GM19395 (cell line): Measurements from ENCODE around the gene SKAP1.
"Not testable (repeated sequence)": the region's sequence is repeated elsewhere in the genome, so short reads cannot be mapped to it uniquely, and the experiment has no call there.

Experiments
- ATAC-seq: cut with Tn5 transposase; IDR thresholded peaks from one replicate; pipeline ENCODE4 v1.9.1; 2021; ENCODE audit warnings: mild to moderate bottlenecking, moderate library complexity; ENCODE audit not compliant: unreplicated experiment

SKAP1 gene

DNA sequence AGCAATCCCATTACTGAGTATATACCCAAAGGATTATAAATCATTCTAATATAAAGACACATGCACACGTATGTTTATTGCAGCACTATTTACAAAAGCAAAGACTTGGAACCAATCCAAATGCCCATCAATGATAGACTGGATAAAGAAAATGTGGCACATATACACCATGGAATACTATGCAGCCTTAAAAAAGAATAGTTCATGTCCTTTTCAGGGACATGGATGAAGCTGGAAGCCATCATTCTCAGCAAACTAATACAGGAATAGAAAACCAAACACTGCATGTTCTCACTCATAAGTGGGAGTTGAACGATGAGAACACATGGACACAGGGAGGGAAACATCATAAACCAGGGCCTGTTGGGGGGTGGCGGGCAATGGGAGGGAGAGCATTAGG, 19.3 kb upstream of the SKAP1 start:
- not testable (repeated sequence) for ATAC-seq

DNA sequence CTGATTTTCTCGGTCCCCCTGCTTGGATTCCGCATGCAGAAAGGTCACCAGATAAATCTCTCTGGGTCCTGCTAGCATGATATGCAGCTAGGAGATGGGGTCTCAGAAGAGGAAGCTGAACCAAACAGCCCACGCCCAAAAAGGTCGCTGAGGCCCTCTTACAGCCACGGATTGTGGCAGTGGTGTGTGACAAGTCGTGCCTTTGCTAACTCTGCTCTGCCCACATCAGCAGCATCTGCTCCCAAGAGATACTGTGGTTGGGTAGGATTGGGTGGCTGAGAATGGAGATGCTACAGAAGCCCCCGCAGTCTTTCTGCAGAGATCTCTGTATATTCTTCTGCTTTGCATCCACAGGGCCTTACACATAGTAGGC, 15.2 kb upstream of the SKAP1 start:
- ATAC-seq, result no peak

DNA sequence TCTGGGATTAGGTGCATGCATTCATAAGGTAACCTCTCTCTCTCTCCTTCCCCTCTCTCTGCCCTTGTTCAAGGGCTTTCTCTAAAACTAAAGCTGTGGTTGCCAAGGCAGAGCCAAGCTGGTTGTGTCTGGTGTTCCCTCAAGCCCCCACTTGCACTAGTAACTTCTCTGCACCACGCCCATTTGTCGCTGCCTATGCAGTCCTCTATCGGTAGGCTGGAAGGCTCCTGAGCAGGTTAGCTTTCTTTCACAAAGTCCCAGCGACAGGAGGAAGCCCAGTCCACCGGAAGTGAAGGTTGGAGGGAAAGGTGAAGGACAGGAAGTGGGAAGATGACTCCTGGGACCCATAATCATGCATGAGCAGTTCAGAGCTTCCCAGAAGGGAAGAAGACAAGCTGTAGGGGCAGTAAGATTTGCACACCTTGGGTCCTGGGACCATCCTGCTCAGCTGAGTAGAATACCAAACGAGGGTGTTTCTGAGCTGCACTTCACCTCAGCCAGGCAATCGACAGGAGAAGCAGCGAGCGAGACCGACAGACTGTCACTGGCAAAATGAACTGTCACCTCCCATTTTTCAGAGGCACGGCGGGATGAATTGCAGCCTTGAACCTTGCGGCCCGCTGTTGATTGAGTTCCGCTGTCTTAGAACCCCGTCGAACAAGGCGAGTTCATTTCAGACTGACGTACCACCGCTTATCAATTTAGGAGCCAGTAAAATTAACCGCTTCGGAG, 14.7 kb upstream of the SKAP1 start:
- no peak for ATAC-seq

DNA sequence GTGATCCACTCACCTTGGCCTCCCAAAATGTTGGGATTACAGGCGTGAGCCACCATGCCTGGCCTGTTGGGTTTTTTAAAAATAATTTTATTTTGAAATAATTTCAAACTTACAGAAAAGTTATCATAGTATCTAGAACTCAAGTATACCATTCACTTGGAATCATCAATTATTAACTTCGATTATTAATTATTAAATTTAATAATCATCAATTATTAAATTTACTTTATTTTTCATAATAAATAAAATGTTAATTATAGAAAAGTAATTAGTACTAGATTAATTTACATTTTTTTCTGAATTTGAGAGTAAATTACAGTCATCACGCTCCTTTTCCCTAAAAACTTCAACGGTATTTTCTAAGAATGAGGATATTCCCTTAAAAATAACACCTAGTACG, 13.7 kb upstream of the SKAP1 start:
- no peak for ATAC-seq

DNA sequence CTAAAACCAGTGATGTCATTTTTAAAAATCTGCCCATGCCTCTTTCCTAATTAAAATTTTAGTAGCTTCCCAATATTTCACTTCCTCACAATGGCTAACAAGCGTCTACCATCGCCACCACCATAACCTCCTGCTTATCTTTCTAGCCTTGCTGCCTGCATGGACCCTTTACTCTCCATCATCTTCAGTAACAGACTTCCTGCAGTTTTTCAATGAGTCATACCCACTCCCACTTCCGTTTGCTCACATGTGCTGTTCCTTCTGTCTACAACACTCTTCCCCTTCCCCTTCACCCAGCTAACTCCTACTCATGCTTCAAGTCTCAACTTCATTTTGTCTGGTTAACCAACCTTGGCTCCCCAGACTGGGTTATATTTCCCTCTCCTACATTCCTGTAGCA, 12.8 kb upstream of the SKAP1 start:
- no peak for ATAC-seq

DNA sequence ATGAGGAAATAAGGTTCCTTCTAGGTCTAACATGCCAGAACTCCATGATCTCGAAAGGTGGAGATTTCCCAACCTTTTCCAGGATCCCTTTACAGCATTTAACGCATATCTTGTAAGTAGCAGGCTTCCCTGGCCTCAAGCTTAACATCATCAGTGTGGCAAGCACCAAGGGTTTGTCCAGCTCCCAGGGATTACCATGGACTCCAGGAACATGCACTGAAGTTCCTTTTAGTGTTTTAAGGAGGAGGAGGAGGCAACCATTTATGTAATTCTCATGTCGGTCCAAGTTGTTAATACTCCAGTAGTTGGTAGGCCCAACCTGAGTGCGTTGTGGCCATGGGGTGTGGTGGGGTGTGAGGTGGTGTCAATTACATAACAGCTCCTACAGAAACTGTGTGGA, 11.8 kb upstream of the SKAP1 start:
- no peak for ATAC-seq

DNA sequence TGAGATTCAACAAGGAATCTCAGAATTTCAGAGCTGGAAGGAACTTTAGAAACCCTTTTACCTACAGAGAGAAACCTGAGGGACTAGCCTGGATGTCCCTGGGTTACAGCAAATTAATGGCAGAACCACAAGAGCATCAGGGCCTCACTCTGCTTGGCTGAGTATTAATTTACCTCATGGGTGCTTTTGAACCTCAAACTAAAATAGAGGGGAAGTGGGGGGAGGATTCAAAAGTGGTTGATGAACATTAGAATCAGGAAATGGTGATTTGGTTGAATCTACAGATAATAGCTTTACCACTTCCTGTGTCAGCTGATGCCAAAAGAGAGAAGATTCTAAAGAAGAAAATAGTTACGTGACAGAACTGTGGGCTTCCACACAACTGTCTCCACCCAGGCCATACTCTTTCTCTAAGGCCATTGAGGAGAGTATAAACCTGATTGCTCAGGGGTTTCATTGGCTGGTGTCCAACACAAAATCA, 11.3 kb upstream of the SKAP1 start:
- peak; percentile 65 for ATAC-seq

DNA sequence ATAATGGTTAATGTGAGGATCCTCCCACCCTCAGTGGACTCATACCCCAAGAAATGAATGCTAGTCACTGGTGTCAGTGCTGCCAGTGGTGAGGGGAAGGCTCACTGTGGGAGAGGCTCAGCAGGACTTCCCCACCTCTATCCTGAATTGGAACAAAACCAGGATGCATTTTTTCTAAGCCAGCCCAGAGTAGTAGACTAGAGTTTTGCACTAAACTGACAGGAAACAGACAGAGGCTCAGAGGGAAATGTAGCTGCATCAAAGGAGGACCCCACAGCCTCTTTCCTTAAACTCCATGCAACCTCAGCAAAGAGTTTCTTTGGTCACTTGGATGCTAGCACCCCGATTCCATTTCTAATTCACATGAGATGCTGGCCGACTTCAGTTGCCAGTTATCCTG, 10.7 kb upstream of the SKAP1 start:
- ATAC-seq, result no peak

DNA sequence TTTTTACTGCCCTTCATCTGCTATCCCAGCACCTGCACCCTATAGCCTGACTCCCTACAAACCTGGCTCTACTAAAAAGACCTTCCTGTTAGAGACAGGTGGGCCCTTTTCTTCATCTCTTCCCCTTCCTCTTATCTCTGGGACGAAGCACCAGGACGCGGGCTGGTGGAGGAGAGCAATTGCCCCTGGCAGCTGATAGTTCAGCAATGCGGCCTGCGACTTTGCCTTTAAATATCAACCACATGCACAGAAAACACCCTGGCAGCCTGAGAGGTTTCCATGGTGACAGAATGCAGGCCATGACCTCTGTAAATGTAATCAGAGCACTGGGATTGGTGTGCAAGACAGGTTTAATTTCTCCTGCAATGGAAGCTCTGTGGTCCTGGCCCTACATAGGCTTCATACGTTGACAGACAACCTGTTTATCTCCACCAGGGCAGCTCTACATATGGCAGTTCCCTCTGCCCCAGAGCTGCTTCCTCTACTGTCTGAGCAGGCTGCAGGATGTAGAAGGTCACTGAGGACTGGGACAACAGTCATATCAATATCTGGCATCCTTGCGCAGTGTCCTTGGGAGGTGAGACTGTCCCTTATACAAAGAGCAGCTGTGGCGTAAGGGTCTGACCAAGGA, 10.0 kb upstream of the SKAP1 start:
- no peak for ATAC-seq

DNA sequence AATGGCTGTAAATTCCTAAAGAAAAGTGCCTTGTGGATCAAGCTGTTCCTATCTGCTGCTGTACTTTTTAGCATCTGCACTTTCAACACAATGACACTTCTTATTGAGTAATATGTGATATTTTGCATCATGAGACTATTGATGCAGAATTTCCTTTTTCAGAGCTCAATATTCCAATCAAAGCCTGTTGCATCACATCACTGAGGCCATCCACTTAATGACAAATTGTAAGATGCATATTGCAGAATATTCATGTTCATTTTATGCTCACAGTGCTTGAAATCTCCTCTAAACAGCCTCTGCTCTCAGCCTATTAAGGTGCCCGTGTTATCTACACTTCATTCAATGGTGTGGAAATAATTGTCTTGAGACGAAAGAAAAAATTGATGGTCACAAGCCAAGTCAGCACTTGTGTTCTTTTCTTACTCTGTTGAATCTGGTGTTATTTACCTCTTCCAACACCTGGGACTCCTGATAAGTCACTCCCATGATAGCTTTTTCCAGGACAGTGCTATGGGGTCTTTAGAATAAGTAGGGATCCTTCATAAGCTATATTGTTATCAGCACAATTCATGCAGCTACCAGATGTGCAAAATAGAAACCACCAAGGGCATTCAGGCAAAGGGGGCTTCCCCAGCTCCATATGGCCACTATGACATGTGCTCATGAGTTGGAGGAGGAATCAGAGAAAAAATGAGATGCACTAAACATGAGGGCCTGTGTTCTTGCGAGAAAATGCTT, 9.3 kb upstream of the SKAP1 start:
- no peak for ATAC-seq

DNA sequence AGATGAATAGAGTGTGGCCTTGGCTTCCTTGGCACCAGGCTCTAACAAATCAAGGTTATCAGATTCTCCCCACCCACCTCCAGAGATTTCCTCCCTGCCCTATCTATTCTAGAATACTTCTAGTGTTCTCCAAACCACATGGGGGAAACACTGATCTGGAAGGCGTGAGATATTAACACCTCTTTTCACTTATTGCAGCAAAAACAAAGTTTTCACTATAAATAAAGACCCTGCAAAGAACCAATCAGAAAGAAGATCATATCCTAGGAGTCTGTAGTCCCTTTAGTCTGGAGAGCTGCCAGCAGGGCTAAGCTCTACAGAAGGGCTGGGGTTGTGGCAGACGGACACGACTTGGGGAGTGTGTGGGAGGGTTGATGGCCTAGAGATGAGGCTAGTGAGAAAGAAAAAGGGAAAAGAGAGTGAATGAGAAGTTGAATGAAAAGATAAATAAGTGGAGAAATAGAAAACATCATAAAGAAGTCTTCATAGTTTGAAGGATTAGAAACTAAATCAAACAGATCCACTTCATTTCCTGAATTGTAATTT, 8.6 kb upstream of the SKAP1 start:
- no peak for ATAC-seq

DNA sequence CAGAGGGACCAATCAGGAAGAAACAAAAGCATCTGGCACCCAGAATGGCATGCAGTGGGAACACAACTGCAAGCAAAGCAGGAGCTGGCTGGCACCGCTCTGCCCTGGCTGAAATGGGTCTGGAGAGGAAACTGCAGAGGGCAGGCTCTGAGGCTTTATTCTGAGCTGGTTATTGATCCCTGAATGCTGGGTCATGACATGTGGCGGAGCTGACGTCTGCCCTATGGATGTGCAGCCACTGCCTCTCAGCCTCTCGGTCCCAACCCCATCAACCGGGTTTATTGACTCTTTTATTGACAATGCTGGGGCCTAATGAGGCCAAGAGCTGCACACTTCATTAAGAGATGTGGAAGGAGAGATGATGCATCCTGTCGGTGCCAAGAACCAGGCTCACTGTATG, 3.9 kb upstream of the SKAP1 start:
- no peak for ATAC-seq

DNA sequence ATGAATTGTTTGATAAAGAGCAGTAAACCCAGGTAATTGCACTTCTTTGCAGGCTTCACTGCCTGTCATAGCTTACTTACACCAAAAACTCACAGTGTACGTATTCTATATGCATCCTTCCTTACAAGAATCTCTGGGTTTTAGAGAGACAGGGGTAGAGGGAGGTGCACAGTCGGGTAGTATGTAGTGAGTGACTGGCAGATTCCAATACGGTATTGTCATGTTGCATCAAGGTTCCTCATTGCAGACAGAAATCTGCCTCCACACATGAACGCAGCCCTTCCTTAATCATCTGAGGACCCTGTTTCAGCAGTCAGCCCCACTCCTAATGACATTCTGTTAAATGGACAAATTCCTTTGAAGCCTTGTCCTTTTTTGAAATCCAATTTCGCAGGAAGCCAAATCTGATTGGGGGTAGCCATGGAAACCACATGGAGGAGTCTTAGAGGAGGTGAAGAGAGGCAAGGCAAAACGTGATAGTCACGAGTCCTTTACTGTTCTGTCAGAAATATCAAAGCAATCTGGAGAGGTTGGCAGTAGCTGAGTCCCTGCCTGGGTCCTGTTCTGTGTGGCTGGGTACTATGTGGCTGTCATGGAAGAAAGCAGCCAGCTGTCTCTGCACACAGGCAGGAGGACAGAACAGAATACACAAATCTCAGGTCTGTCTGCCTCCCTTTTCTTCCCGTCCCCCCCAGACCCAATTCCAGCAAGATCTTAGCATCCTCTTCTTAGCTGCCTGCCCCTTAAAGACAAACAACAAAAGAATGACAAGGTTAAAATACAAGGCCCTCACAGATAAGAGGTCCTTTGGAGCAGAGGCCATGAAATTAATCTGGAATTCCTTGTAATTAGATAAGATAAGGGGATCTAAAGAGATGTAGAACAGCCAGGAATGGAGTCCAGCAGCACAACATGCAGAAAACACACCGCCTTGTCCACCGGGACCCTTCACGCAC, 3.1 kb upstream of the SKAP1 start:
- ATAC-seq, result no peak

DNA sequence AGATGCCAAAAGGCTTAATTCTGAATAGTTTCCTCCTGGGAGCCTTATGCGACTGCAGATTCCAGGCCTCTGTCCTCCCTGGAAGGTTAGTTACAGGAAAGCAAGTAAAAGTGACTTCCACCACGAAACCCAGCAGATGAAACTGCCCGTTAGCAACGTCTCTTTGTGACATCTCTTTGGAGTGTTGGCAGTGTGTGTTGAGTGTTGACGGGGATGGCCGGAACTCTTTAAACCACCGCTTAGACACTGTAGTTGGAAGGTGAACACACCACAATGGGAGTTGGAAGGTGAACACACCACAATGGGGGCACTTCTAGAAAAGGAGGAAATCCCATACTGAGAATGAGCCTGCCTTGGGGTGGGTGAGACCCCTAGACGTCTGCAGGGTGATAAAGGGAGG, 858 bp downstream of the SKAP1 start:
- no peak for ATAC-seq

DNA sequence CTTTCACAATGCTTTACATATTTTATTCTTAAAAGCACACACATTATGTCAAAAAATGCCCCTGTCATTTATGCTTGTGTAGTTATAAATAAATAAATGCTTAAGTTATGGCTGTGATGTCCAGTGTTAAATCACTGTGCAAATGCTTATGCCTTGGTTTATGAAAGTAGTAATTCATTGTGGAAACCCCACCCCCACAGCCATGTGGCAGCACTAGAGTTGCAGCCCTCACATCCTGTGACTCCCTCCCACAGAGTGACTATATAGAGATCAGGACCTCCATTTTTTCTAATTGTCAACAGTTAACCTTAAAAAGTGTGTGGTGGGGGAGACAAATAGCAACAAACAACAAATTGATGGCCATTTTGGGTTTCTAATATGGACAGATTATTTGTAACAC, 2.4 kb downstream of the SKAP1 start:
- ATAC-seq, result no peak

DNA sequence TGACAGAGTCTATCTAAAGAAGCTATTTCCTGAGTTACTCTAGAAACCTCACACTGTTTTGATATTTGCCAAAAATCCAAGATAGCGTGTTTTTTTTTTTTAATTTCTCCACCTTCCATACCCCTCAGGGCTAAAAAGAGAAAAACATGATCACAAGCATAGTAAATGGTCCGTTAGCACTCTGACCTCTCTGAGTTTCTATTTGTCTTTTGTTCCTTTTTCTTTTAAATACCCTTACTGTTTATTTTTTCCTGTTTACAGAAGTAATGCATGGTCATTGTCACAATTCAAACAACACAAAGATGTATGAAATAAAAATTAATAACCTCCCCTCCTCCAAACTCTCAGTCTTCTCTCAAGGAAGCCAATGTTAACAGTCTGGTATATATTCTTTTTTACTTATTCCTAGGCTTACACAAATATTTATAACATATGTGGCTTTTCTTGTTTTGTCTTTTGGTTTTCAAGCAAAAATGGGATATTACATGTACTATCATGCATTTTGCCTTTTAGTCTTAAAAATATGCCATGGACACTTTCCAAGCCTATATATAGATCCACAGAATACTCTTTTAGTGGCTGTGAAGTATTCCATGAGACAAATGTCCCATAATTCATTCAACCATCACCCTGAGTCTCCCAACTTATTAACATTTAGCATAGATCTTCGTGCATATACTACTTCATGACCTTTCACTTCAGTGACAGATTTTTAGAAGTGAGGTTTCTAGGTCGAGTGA, 3.1 kb downstream of the SKAP1 start:
- ATAC-seq, result no peak

DNA sequence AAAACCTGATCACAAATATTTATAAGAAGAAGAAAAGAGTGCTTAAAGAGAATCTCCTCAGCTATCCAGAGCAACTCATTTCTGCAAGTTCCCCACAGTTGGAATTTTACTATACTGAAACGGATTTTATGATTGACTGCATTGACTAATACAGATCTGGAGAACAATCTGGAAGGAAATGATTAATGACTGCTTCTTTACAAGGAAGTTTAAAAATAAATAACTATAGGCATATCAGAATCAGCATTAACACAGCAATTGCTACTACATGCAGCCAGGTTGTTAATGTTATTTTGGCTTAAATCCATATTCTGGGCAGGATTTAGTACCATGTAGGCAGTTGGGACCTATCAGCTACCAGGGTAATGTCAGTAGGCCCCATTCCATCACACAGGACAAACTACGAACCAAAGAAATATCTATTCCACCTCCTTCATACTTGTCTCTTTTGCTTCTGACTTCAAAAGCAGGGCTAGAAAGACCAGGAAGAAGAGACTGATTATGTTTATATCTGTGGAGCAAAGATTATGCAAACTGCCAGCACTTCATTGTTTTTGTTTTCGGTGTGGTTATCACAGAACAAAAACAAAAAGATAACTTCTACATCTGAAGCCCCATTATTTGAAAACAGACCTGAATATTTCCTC, 3.9 kb downstream of the SKAP1 start:
- ATAC-seq, result no peak

DNA sequence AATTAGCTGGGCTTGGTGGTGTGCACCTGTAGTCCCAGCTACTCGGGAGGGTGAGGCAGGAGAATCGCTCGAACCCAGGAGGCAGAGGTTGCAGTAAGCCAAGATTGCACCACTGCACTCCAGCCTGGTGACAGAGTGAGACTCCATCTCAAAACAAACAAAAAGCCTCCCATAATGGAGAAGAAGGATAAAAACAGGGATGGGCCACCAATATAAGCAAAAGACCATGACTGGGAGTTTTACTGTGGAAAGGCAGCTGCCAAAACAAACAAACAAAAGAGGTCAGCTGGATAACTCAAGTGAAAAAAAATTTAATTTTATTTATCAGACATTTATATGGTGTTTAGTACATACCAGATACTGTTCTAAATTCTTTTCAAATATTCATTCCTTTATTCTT, 8.0 kb downstream of the SKAP1 start:
- not testable (repeated sequence) for ATAC-seq

DNA sequence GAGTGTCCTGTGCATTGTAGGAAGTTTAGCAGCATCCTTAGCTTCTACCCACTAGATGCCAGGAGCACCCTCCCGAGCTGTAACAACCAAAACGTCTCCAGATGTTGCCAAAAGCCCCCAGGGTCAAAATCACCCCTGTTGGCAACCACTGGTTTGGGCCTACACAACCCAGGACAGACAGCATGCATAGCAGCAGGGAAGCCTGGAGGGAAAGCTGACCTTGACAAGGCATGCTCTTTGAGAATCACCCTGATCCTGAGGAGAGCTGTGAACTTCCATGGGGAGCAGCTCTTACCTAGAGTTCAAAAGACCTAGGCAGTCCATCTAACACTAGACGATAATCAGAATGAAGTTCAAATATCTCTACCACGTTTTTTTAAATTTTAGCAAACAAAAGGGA, 9.2 kb downstream of the SKAP1 start:
- no peak for ATAC-seq

DNA sequence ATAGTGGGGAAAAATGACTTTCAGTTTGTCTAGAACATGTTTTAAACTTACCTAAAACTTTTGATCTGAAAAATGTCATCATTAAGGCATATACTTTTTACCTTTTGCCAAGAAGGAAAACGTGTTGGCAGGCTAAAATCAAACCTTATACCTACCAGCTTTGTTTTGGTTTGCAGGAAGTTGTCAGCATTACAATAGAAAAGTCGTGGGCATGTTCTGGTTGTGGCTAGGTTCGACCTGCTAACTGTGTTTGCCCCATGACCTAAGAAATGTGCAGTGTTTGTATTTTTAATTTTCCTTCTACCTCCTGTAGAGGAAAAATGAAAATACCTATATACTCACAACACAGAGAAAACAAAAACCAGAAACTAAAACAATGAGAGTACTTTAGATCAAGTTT, 13.0 kb downstream of the SKAP1 start:
- no peak for ATAC-seq
